ENCODE results near the gene RGPD6. TPM values are rescaled to one million over a fixed set of nuclear protein-coding genes. Genes with fewer than 3 reads are reported as not detected.

RGPD6 gene
- total and polyA plus RNA-seq, 5 donors, result 4.3 to 28.1 (median 17.8) TPM

Other genes starting within 250 kb of the RGPD6 start
- 1 to 10 TPM; 1.4 to 3.4 (median 2.9) TPM for gene LIMS4, start 104.4 kb downstream of the RGPD6 start, total RNA-seq
- gene LIMS4, start 104.4 kb downstream of the RGPD6 start, polyA plus RNA-seq, result 2.2 TPM
- gene BUB1, start 100.8 kb upstream of the RGPD6 start, total RNA-seq, result 1 to 10 TPM in 2 of 4 donors, under 1 TPM in 2; 0.31 to 2.0 (median 0.99) TPM
- gene BUB1, start 100.8 kb upstream of the RGPD6 start, polyA plus RNA-seq, result 0.38 TPM
- not detected for gene ACOXL, start 155.4 kb upstream of the RGPD6 start, total RNA-seq
- gene ACOXL, start 155.4 kb upstream of the RGPD6 start, polyA plus RNA-seq, result 0.02 TPM